Kidney capillary endothelial cell (primary cell): ENCODE results near the gene AP3S1.

Experiments used
- DNase-seq: peaks from one replicate; pipeline ENCODE4 v3.0.0-alpha.2; 2018; ENCODE audit warnings: low spot score

AP3S1 gene

DNA sequence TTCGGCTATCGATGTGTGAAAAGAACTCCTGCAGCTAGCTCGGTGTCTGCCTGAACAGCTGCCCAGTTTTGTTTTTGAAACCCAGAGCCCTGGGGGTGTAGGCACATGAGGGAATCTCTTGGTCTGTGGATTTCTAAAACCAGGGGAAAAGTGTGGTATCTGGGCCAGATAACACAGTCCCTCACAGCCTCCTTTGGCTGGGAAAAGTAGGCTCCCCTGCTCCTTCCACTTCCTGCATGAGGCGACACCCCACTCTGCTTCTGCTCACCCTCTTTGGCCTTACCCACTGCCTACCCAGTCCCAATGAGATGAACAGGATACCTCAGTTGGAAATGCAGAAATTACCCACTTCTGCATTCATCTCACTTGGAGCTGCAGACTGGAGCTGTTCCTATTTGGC, 15.8 kb upstream of the AP3S1 start:
- DNase-seq: no peak

DNA sequence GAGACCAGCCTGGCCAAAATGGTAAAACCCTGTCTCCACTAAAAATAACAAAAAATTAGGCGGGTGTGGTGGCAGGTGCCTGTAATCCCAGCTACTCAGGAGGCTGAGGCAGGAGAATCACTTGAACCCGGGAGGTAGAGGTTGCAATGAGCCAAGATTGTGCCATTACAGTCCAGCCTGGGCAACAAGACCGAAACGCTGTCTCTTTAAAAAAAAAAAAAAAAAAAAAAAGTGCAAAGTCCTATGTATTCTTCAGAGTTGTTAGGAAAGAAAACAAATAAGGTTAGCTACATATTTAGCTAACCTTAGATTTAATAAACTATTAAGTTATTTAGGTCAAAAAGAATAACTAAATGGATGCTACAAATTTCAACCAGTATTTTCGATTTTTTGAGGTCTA, 11.8 kb upstream of the AP3S1 start:
- no peak for DNase-seq

DNA sequence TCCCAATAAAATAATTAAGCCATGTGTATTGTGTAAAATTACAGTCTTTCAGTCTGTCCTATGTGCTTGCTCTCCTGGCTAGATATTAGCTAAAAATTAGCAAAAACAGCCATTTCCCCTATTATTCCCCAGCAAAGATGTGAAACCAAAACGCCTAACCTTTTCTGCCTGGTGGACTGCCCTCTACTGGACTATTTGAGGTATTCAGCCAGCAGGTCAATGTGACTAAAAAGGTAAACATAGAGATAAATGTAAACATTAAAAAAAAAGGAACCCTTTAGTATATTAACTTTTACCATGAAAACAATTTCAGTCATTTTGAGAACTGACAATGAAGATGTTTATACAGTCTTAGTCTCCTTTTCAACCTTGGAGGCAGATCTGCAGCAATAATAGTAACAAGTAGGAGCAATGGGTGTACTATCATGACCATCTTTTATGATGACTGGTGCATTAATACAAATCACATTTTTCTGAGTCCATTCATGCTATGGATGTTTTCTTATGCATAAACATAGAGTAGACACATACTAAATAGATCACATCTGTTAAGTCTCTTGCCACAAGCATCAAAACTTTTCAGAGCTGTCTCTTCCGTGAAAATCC, 10.5 kb upstream of the AP3S1 start:
- peak; percentile 30 for DNase-seq

DNA sequence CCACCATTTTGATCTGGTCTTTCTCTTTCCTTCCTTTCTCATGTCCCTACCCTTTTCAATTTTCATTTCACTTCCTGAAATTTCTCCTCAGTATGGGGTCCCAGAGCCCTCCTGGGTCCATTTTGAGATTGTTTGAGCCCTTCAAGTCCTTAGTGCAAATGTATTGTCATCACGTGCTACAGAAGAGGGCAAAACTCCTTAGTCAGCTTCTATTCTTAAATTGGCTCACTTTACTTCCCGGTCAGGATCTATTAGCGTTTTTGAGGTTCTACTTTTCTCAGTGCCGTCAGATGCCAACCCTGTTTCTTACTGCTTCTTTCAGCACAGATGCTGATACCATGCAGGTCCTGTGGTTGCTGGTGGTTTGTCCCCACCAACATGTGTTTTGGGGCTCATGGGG, 6.3 kb upstream of the AP3S1 start:
- no peak for DNase-seq

DNA sequence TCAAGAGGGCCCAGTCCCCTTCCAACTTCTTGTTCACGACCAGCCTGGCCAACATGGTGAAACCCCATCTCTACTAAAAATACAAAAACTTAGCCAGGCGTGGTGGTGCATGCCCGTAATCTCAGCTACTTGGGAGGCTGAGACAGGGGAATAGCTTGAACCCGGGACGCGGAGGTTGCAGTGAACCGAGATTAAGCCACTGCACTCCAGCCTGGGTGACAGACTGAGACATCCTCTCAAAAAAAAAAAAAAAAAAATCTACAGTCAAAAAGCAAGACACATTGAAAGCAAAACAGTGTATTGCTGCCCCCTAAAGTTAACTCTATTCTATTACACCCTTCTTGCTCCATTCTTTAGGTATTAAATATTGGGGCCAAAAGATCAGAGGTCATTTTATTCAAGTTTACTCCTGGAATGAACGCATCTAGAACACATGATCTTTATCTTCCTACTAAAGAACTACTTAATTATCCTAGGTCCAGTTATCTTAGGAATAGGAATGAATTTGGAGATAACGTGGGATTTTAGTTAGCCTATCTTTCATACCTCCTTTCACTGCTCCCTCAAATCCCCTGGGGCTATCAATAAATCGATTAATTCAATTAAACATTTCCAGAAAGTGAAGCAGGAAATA, 2.7 kb upstream of the AP3S1 start:
- peak; percentile 67 for DNase-seq

DNA sequence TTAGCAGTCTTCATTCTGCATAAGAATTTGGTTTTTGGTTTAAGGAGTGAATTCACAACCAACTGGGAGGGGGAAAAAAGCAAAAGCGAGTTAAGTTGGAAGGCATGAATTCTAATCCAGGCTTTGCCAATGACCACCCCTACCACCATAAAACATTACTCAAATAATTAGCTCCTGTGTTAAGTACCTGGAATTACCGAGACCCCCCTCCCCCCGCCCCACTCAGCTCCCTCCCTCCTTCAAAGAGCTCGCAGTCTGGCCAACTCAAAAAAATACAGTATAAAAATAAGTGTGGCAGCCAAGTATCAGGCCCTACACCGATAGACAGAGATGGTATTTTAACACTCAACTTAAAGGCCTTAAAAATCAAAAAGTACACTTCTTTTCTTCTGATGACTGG, 862 bp upstream of the AP3S1 start:
- DNase-seq: no peak

DNA sequence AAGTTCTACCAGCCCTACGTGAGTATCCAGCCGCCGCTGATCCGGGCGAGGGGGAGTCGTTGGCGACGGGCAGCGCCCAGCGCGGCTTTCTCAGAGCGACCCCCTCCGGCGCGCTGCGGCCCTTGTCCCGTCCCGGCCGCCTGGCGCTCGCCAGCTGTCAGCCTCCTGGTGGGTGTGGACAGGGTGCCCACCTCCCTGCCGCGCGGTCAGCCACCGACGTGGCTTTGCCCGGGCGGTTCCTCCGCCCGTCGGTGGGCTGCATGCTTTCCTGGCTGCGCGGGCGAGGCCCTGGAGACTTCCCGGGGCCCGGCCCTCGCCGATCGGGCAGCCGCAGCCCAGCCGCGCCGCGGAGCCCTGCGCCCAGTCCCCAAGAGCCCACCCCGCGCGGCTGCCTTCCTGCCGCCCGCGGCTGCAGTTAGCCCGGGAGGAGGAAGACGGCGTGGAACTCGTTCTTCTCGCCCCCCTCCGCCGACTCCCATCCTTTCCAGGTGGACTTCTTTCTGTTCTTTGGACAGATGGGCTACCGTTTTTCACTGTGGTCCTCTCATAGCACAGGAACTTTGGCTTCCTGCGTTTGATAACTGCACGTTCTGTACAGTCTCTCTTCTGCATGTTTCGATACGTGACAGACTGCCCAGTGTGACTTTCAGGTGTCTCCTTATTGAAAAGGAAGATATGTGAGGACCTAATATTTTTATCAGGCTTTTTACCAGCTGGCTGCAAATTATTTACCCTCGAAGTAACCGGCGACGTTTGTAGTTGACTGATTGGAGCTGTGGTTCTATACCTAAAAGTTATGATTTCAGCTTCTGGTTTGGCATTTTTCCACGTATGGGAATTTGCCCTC, 577 bp downstream of the AP3S1 start:
- peak; percentile 56 for DNase-seq

DNA sequence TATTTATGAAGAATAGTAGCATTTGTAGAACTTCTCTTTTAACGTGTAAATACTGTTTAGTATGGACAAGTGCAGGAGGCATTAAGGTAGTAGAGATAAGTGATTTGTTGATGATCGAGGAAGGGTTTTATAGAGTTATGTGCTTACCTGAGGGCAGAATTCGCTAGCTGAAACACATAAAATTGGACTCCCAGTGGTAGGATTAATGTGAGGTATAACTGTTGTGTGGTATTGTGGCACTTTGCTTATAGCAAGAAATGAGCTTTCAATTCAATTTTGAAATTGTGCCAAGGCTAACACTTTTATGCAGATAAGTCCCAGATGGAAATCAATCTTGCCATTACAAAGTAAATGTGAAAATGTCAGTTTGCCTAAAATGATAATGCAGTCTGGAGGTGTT, 1.2 kb downstream of the AP3S1 start:
- DNase-seq: no peak

DNA sequence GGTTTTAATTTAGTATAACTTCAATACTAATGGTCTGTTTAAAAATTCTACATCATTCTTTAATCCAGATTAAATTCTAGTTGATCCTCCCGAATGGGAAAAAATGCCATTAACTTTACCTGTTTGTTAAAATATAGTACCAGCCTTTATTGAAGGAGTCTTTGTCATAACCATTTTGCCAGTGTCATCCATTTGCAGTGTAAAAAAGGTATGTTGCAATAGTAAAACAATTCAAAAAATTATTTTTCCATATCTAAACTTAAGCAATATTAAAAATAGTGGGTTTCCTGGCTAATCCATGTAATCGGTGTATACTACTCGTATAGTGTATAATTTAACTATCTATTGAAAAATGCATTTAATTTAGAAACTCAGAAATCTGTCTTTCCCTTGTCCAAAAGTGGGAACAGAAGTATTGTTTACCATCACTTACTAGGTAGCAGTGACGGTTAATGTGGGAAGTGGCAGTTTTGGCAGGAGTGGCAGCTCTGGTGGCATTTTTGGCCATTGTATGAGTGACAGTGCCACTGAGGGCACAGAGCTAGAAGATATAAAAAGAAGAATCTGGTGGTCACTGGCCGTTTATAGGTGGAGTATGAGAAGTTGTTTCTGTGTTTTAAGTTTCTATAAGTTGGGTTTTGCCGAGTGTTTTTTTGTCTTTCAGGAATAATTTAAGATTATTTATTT, 1.9 kb downstream of the AP3S1 start:
- DNase-seq: no peak

DNA sequence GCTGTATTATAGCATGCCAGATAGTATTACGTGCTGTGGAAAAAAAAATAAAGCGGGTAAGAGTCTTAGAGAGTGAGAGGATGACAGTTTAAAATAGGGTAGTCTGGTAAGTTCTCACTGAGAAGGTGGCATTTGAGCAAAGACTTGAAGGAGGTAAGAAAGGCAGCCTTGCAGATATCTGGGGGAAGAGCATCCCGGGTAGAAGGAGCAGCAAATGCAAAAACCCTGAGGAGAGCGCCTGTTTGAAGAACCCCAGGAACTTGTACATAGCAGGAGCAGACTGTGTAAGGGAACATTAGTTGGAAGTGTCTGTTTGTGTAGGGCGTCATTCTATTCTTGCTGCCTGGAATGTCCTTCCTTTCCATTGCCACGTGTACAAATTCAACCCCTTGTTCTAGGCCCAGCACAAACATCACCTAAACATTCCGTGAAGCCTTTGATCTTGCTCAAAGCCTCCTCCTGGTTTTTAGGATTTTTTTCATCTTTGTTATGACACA, 2.6 kb downstream of the AP3S1 start:
- DNase-seq: no peak

DNA sequence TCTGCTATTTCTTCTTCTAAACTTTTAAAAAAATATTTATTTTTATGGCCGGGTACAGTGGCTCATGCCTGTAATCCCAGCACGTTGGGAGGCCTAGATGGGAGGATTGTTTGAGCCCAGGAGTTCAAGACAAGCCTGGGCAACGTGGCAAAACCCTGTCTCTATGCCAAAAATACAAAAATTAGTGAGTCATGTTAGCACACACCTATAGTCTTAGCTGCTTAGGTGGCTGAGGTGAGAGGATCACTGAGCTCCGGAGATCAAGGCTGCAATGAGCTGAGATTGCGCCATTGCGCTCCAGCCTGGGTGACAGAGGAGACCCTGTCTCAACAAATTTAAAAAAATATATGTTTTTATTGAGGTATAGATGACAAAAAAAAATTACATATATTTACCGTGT, 5.6 kb downstream of the AP3S1 start:
- no peak for DNase-seq

DNA sequence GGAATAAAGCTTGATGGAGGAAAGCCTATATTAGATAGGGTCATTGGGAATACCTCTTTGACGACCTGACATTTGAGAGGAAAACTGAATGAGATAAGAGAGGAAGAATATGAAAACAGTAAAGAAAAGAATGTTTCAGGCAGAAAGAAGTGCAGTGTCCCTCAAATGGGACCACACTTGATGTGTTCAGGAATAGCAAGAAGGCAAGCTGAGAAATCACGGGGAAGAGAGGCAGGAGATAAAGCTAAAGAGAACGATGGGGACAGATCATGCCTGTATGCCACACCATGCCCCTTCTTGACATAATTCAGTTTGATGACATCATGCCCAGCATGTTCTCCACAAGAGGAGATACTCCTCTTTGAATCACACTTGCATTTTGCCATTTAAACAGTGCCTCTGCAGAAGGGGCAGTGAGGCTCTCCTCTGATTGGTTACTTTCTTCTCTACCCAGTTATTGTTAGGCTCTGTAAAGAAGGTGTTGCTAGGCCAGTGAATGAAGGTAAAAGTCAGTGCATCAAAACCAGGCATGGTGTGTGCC, 7.6 kb downstream of the AP3S1 start:
- no peak for DNase-seq

DNA sequence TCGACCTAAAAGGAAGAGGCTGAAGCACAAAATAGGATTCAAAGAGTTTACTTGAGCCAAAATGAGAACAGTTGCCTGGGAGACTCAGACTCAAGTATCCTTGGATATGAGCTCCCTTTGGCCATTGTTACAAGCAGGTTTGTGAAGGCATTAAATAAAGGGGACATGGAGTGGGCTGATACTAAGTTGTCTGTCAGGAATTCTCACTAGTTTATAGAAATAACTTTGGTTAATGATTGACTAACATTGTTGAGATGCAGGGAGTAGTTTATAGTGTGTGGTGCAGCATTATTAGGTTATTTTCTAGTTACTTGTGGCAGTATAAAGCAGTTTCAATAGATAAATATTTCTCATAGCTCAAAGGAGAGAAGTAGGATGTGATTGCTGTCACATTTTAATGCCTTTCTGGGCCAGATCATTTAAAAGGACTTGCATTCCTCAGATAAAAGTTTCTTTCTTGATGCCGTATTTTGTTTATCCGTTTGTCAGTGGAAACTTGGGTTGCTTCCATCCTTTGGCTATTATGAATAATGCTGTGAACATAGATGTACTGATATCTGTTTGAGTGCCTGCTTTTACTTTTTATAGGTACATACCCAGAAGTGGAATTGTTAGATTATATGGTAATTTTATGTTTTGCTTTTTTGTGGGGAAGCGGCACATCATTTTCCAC, 9.1 kb downstream of the AP3S1 start:
- DNase-seq: no peak

DNA sequence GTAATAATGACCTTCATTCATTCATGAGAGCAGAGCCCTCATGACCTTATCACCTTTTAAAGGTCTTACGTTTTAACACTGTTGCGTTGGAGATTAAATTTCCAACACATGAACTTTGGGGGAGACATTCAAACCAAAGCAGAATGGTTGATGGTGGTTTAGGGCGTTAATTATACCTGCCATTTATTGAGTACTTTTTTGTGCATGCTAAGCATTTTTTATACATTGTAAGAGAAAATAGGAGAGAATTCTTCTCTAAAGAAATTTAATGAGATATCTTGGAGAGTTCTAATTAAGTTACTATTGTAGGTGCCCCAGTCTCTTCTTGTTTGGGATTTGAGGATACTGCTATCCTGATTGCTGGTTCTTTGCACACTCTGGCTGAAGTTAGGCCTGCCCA, 12.4 kb downstream of the AP3S1 start:
- no peak for DNase-seq

DNA sequence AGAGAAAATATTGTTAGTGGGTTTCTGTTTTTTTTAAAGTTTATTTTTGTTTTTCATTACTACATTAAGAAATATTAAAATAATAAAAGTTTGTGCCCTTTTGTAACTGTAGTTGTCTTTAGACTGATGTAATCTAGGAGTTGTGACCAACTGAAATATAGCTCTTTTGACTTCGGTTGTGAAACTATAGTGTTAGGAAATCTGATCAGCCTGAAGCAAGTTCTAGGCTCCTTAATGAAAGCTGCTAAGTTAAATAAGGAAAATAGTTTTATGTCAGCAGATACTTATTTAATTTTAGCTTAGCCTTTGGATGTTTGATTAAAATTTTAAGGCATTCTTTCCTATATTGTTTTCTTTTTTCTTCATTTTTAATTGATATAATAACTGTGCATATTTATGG, 14.2 kb downstream of the AP3S1 start:
- no peak for DNase-seq

DNA sequence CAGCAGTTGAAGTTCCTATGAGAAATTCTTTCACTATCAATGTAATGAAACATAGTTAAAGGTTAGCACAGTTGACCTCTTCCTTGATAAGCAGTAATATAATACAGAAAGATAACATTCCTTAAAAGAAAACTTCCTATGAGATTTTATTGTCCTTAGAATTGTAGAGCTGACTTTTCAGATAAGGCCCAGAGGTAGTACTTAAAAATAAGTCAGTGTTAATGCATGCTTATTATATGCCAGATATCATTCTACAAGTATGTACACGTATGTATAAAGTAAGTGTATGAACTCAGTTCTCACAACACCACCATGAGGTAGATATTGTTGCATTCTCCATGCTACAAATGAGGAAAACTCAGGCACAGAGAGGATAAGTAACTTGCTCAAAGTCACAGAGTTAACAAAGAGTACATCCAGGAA, 15.3 kb downstream of the AP3S1 start:
- no peak for DNase-seq

DNA sequence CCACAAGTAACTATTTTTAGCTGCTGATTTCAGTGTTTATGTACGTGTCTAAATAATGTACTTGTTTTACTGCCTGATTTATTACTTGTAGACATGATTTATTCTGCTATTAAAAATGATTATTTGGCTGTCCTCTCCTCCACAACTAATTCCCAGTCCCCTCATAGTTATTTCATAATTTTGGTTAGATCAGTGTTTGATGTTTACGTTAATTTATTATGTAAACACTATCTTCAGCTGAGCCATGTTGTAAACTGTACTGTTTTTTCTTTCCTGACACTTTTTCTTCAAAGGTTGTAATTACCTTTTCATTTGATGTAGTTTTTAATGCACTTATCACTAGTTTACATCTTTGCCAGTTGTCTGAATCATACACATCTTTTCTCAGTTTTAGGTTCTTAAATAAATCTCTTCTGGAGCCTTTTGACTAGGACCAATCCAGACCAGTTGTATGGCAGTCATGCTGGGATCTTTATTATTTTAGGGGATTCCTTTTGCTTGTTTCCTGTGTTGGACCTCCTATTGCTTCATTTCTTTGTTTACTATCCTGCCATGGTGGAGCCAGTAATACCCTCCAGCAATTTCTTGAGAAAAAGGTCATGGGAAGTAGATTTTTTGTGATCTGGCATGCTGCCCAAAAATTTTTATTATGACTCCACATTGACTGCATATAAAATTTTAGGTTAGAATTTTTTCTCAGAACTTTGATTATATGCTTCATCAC, 16.1 kb downstream of the AP3S1 start:
- no peak for DNase-seq

DNA sequence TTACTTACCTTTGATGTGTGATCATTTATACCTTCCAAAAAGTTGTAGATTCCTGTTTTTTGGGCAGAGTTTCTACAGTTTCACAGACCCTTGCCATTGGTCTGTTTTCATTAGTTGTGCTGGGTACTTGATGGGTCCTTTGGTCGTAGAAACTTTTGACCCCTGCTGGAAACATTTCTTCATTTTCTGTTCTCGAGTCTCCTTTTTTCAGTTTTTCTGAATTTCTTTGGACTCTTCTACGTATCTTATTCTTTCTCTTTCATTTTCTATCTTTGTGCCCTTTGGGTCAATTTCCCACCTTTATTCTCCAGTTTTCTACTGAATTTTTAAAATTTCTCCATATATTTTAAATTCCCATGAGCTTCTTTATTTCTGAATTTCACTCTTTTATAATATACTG, 16.7 kb downstream of the AP3S1 start:
- DNase-seq: no peak

DNA sequence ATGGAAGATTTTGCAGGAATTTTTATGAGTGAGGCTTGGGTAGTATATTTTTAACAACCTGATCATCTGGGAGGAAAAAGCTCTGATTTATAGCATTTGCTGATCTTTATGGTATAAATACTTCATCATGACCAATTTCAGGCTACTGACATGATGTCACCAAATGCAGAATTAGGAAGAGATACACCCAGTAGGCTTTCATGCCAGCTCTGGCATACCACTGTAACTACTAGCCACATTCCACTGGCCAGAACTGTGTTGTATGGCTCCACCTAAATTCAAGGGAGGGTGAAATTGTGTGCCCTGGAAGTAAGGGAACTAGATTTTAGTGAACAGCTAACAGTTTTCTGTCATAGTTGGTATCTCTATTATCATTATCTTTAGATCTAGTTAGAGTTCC, 17.6 kb downstream of the AP3S1 start:
- DNase-seq: no peak

DNA sequence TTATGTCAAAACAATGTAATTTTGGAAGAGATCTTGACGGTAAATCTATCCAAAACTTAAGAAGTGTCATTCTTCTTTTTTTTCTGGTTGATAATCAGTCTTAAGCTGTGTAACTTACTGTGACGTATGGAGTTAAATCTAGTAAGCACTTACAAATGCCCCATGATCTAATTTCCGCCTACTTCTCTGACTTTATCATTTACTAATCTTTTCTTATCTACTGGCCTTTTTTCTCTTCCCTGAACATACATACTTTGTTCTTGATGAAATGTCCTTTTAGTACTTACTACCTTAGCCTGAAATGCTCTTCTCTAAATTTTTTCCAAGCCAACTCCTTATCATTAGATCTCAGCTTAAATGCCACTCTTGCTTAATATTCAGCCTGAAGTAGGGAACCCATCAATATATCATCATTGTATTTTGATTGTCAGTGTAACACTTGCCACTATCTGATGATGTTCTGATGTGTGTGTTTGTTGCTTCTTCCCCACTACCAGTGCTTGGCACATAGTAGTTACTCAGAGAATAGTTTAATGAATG, 27.6 kb downstream of the AP3S1 start:
- no peak for DNase-seq

DNA sequence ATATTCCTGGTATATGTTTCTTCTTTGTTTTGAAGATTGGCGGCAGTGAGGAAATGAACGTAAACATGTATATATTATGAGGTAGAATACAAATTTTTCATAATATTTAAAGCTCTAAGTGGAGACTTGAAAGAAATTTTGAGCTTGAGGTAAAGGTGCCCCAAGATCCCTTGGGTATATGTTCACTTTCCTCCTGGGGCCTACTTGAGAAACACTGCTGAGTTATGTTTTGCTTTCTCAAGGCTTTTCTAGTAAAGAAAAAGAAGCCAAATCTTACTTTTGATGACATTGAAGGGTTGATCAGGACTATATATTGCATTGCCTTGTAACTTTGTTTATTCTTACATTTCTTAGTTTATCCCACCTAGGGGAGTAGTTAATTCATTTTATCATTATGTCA, 30.7 kb downstream of the AP3S1 start:
- no peak for DNase-seq
